B cell (primary cell): ENCODE data around the gene TINAG. TPM values are rescaled to one million over a fixed set of nuclear protein-coding genes. Genes with fewer than 3 reads are reported as not detected.

ENCODE experiments used
- ATAC-seq: fragments of 200-7000 bp; cut with Tn5 transposase; one replicate; pipeline ENCODE4 v1.10.0; 2021; ENCODE audit warnings: low read depth, mild to moderate bottlenecking, moderate number of reproducible peaks, moderate library complexity
- CTCF ChIA-PET: fragments of 350-600 bp; sonication (Branson Sonifier 250); formaldehyde crosslinking; loops from one replicate; lab custom pipeline; 2021; ENCODE audit warnings: antibody characterized with exemption, inconsistent platforms; lab: Charles Lee
- POLR2A ChIA-PET: fragments of 350-600 bp; sonication (Branson Sonifier 250); formaldehyde crosslinking; loops from one replicate; lab custom pipeline; 2021; ENCODE audit warnings: antibody characterized with exemption; lab: Charles Lee
- DNase-seq: peaks from one replicate; pipeline ENCODE4 v3.0.0; 2013
- H2AFZ ChIP-seq: 2 replicates; pipeline ENCODE4 v1.6.1; 2012; ENCODE audit warnings: mild to moderate bottlenecking, low read depth, low read length; ENCODE audit not compliant: insufficient read depth, poor library complexity, severe bottlenecking
- H3K27ac ChIP-seq, 2 donors: 1 replicate in 1 of 2; 2 replicates in 1 of 2; pipeline ENCODE4 v1.5.1; 2012 to 2013; ENCODE audit warnings: low read length in 2 of 2, mild to moderate bottlenecking in 2 of 2, moderate library complexity in 1 of 2
- H3K27me3 ChIP-seq, 4 experiments: fragments of 200-600 bp in 1 of 4; sonication (generic) in 1 of 4; replicated peaks in 1 of 4; 1 replicate in 2 of 4; 2 replicates in 2 of 4; pipeline versions ENCODE4 v1.6.1 to v1.7.0; 2013 to 2016; ENCODE audit warnings: low read length in 3 of 4, mild to moderate bottlenecking in 2 of 4, mixed read lengths in 1 of 4, moderate library complexity in 1 of 4; ENCODE audit not compliant: insufficient read depth in 4 of 4, control insufficient read depth in 3 of 4; ENCODE audit errors: control extremely low read depth in 1 of 4
- H3K36me3 ChIP-seq, 2 experiments: replicated peaks in 1 of 2; 1 replicate in 1 of 2; 2 replicates in 1 of 2; pipeline versions ENCODE4 v1.6.1 to v1.7.1; 2013; ENCODE audit warnings: low read length in 1 of 2; ENCODE audit not compliant: insufficient read depth in 2 of 2, control insufficient read depth in 1 of 2; ENCODE audit errors: control extremely low read depth in 1 of 2, extremely low read depth in 1 of 2
- H3K4me1 ChIP-seq, 2 donors: fragments of 200-600 bp in 1 of 2; sonication (generic) in 1 of 2; 1 replicate in 1 of 2; 2 replicates in 1 of 2; pipeline versions ENCODE4 v1.5.1 to v1.6.1; 2013 to 2017; ENCODE audit warnings: low read length in 2 of 2; ENCODE audit not compliant: control insufficient read depth in 2 of 2, insufficient read depth in 2 of 2
- H3K4me2 ChIP-seq: replicated peaks from 2 replicates; pipeline ENCODE3; 2012; ENCODE audit warnings: mild to moderate bottlenecking, low read depth, low read length; ENCODE audit not compliant: poor library complexity, severe bottlenecking
- H3K4me3 ChIP-seq, 5 experiments: fragments of 200-600 bp in 1 of 5; sonication (generic) in 1 of 5; 1 replicate in 3 of 5; 2 replicates in 2 of 5; pipeline versions ENCODE4 v1.5.1 to v1.7.0; 2011 to 2016; ENCODE audit warnings: low read length in 4 of 5, mild to moderate bottlenecking in 4 of 5, low read depth in 2 of 5, control low read depth in 1 of 5, moderate library complexity in 1 of 5; ENCODE audit not compliant: insufficient read depth in 1 of 5; ENCODE audit errors: control extremely low read depth in 1 of 5, extremely low read depth in 1 of 5
- H3K79me2 ChIP-seq: fragments of 200-600 bp; sonication (generic); one replicate; pipeline ENCODE4 v1.6.0; 2016; ENCODE audit warnings: low read length; ENCODE audit not compliant: control insufficient read depth, insufficient read depth
- H3K9ac ChIP-seq: fragments of 200-600 bp; sonication (generic); 2 replicates; pipeline ENCODE4 v1.6.1; 2017; ENCODE audit warnings: mild to moderate bottlenecking, low read length, moderate library complexity
- H3K9me3 ChIP-seq, 3 donors: one replicate each; pipeline versions ENCODE4 v1.6.1 to v1.7.1; 2013; ENCODE audit warnings: low read length in 2 of 3; ENCODE audit not compliant: control insufficient read depth in 2 of 3, insufficient read depth in 1 of 3; ENCODE audit errors: control extremely low read depth in 1 of 3
- H4K20me1 ChIP-seq: 2 replicates; pipeline ENCODE4 v1.6.0; 2012; ENCODE audit warnings: mild to moderate bottlenecking, low read length; ENCODE audit not compliant: insufficient read depth, control insufficient read depth, poor library complexity, severe bottlenecking
- H3K27ac Mint-ChIP-seq: one replicate; pipeline ENCODE4 v1.8.0; 2021; ENCODE audit warnings: mixed read lengths
- H3K27me3 Mint-ChIP-seq: one replicate; pipeline ENCODE4 v1.8.0; 2021; ENCODE audit warnings: mixed read lengths
- H3K4me1 Mint-ChIP-seq: one replicate; pipeline ENCODE4 v1.8.0; 2021; ENCODE audit warnings: mixed read lengths
- H3K4me3 Mint-ChIP-seq: one replicate; pipeline ENCODE4 v1.8.0; 2021; ENCODE audit warnings: mixed read lengths
- H3K9me3 Mint-ChIP-seq: one replicate; pipeline ENCODE4 v1.8.0; 2022; ENCODE audit warnings: mixed read lengths; ENCODE audit not compliant: insufficient read depth
- EZH2 ChIP-seq: IDR thresholded peaks from 2 replicates; pipeline ENCODE4 v1.6.1; 2012; ENCODE audit warnings: borderline replicate concordance, low read depth, mild to moderate bottlenecking, moderate library complexity, low read length; ENCODE audit not compliant: insufficient read depth, poor library complexity, severe bottlenecking
- WGBS: methylation state at CpG from one replicate; pipeline ENCODE4 v1.1.5; 2013; ENCODE audit warnings: missing lambda C conversion rate; ENCODE audit not compliant: insufficient coverage; 5-methylcytosine and 5-hydroxymethylcytosine counted together
- intact Hi-C: fragments of 100-400 bp; cut with micrococcal nuclease; formaldehyde crosslinking; loops from one replicate; pipeline ENCODE4 v1.10.0; 2022
- polyA plus RNA-seq: library from polyadenylated mRNA; depleted of rRNA; stranded (reverse); fragments of >200 nt; gene quantifications from 2 replicates; pipeline ENCODE4 v1.2.3, GENCODE V29; 2012
- total RNA-seq, 2 donors: library from RNA; stranded (reverse); fragments of 120-200 nt in 1 of 2; gene quantifications; 1 replicate in 1 of 2; 2 replicates in 1 of 2; pipeline versions ENCODE4 v1.2.3 to v1.2.4, GENCODE V29; 2013 to 2022
- TF ChIP-seq, protein P1 (sequence below): fragments of 200-600 bp; IDR thresholded peaks from one replicate; pipeline ENCODE4 v1.8.0; 2022; ENCODE audit warnings: antibody characterized with exemption, mild to moderate bottlenecking

The TINAG gene
- total and polyA plus RNA-seq, 2 donors (not counting 1 experiment from before 2014, with no cell fraction given) = not detected

DNA sequence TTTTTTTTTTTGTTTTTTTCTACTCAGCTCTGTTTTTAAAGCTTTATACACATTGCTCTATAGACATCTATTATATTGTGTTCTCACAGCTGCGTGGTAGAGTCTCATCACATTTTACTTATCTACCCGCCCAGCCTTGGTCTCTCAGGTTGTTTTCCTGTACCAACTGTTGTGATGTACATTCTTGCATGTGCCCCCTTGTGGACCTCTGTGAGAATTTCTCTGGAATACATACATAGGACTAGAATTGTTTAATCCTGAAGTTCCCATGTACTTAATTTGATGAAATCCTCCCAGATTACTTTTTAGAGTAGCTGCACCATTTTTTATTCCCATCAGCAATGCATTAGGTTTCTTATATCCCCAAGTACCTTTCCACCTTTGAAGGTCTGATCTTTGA is 40.4 kb upstream of the TINAG start:
- H2AFZ ChIP-seq = no peak overlapping the region
- no peak overlapping the region for H3K27ac ChIP-seq
- no peaks in the 10 kb centered on the region for H3K36me3 ChIP-seq
- WGBS = no CpG with 5 or more reads among the region's 2 CpGs
- no peaks in the 10 kb centered on the region for H3K9me3 ChIP-seq
- POLR2A ChIA-PET = no interaction called here
- Mint-ChIP-seq H3K27ac (no peak overlapping the region), H3K9me3 (no peaks in the 10 kb centered on the region), H3K4me3 (no peak overlapping the region), H3K4me1 (no peaks in the 10 kb centered on the region), H3K27me3 (no peaks in the 10 kb centered on the region)
- no peaks in the 10 kb centered on the region for H4K20me1 ChIP-seq
- no peaks in the 10 kb centered on the region for H3K4me1 ChIP-seq
- H3K9ac ChIP-seq = no peak overlapping the region
- DNase-seq = no peak
- no peak overlapping the region for H3K4me3 ChIP-seq
- intact Hi-C loops = no loop called here
- TF ChIP-seq, protein P1, sequence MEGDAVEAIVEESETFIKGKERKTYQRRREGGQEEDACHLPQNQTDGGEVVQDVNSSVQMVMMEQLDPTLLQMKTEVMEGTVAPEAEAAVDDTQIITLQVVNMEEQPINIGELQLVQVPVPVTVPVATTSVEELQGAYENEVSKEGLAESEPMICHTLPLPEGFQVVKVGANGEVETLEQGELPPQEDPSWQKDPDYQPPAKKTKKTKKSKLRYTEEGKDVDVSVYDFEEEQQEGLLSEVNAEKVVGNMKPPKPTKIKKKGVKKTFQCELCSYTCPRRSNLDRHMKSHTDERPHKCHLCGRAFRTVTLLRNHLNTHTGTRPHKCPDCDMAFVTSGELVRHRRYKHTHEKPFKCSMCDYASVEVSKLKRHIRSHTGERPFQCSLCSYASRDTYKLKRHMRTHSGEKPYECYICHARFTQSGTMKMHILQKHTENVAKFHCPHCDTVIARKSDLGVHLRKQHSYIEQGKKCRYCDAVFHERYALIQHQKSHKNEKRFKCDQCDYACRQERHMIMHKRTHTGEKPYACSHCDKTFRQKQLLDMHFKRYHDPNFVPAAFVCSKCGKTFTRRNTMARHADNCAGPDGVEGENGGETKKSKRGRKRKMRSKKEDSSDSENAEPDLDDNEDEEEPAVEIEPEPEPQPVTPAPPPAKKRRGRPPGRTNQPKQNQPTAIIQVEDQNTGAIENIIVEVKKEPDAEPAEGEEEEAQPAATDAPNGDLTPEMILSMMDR = no peak
- TF ChIP-seq EZH2 = no peak
- no peaks in the 10 kb centered on the region for H3K27me3 ChIP-seq
- no peak for ATAC-seq
- no peak overlapping the region for H3K4me2 ChIP-seq
- no peaks in the 10 kb centered on the region for H3K79me2 ChIP-seq
- CTCF ChIA-PET = no interaction called here

DNA sequence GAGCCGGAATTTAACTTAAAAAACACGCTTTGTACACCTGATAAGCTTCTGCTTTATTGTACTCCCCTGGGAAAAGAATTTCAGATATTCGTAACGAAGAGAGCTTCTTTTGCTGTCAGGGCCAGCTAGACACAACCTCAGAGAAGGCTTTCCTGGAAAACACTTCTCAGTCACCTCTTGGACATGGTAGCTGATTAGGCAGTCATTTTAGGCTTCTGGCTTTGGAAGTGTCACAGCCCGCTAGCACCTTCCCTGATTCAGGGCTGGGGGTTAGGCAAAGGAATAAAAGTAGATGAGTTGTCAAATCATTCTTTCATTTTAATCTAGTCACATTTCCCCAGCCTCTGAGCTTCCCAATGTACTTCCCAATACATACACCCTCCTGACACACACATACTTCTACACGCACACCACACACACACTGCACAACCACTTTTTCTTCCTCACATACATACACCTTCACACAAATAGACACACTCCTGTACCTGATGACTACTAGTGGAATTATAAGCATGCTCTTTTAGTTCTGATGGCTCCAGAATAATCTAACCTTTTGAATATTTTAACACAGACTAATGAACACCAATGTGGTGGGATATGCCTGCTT is 34.9 kb upstream of the TINAG start:
- TF ChIP-seq EZH2 = no peak
- TF ChIP-seq, protein P1 = no peak
- no peak for ATAC-seq
- Histone ChIP-seq H3K36me3 (no peaks in the 10 kb centered on the region), H4K20me1 (no peaks in the 10 kb centered on the region), H3K79me2 (no peaks in the 10 kb centered on the region), H3K27me3 (no peaks in the 10 kb centered on the region), H3K4me1 (no peaks in the 10 kb centered on the region), H3K27ac (no peak overlapping the region), H3K4me2 (no peak overlapping the region), H3K9ac (no peak overlapping the region), H3K4me3 (no peak overlapping the region), H2AFZ (no peak overlapping the region), H3K9me3 (no peaks in the 10 kb centered on the region)
- CTCF ChIA-PET = no interaction called here
- WGBS = 80% methylated on average over 5 of the region's 6 CpGs
- Mint-ChIP-seq H3K9me3 (no peaks in the 10 kb centered on the region), H3K27ac (no peak overlapping the region), H3K4me3 (no peak overlapping the region), H3K27me3 (no peaks in the 10 kb centered on the region), H3K4me1 (no peaks in the 10 kb centered on the region)
- POLR2A ChIA-PET = no interaction called here
- DNase-seq = no peak
- intact Hi-C loops = no loop called here
